Measurements from ENCODE around the gene FCER1G.
A peak's percentile ranks its signal among the peaks of the same experiment; 100 is the strongest.

Gene FCER1G

DNA sequence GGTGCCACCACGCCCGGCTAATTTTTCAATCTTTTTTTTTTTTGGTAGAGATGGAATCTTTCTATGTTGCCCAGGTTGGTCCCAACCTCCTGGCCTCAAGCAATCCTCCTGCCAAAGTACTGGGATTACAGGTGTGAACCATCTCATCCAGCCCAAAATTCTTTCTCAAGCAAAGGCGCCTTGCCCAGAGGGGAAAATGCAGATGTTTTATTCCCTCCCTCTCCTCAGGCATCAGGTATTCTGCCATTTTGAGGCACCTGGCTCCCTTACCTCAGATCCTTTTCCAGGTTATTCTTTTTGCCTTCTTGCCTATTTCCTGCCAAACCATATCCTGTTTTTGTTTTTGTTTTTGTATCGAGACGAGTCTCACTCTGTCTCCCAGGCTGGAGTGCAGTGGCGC, 26.7 kb upstream of the FCER1G start:
- DNase-seq (ENCODE audit: low read depth): no peak

DNA sequence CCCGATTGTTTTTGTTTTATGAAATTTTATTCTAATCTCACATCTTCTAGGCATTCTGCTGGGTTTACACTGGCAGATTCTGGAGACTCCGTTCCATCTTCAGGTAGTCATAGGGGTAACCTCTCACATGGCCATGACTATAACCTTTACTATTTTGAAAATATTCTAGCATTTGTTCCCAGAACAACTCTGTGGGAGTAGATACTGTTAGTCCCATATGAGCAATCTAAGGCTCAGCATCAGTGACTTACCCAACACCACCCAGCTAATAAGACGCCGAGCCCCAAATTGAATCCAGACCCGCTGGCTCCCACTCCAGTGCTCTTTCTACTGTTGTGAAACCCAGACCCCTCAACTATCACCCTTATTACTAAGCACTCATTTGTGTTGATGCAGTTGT, 26.1 kb upstream of the FCER1G start:
- DNase-seq (ENCODE audit: low read depth): no peak

DNA sequence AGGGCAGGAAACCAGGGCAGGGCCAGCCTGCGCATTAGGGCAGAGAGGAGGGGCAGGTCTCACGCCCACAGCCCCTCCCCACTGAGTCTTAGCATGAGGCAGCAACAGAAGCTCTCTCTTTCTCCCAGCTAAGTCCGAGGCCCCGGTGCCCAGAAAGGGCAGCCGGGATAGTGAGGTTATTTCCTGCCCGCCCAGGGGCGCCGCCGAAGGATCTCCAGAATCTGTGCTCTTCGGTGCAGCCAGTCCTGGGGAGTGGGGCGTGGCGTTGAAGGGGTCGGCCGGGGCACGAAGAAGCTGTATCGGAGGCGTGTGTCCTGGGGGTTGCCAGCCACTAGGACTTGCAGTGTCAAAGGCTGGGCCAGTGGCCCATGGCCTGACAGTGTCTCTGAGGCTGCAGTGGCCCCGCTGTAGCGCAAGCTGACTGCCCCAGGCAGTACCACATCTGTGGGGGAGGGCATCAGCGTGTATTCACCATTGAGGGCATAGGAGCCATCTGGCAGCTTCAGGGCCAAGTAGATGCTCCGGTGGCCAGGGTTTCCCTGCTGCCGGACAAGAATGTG, 24.1 kb upstream of the FCER1G start:
- DNase-seq (ENCODE audit: low read depth): no peak

DNA sequence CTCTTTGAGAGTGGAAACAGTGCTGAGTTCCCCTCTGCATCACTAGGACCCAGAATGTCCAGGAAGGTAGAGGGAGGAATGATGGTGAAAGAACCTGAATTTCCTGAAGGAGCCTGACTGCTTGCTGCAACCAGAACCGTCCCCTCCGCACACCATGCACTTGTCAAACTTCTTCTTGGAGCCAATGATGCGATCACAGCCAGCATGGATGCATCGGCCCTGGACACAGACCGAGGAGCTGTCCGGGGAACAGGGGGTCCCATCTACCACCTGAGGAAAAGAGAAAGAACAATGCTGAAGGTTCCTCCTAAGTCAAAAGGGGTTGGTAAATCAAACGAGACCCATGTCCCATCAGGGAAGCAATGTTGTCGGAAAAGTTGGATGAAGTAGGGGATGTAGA, 23.1 kb upstream of the FCER1G start:
- DNase-seq (ENCODE audit: low read depth): no peak

DNA sequence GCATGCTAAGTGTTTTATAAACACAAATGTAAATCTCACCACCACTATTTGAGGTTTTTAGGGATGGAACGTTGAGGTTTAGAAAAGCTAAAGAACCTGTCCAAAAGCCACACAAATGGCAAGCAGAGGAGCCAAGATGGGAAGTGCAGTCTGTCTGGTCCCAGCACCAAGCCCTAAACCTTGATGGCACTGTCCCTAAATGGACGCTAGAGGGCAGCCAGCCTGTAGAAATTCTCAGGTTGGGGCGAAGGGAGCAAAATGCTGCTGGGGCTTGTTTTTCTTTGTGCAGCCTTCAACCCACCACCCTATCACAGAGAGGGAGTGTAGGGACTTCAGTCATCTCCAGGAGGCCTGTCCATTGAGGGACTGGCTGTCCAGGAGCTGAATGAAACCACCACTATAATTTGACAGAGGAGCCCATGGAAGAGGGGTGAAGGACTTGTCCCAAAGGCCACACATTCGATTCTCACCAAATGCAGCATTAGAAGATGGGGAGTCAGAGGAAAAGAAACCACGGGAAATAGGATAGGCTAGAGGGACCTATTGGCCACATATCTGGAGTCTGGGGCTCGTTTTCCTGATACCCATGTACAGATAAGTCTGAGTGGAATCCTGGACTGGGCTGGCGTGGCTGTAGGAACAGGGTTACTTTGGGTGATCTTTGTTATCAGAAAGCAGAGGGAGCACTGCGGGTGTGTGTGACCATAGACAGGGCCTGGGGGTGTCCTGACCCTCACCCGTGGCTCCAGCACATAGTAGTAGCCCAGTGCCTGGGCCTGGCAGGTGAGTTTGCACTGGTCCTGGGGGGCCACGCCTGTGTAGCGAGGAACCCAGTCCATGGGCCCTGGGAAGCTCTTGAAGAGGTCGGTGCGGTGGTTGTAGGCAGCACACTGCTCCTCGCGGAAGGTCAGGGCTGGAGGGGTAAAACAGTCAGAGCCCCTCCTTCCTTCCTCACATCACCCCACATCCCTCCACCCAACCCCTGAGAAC, 22.3 kb upstream of the FCER1G start:
- no peak for DNase-seq (ENCODE audit: low read depth)

DNA sequence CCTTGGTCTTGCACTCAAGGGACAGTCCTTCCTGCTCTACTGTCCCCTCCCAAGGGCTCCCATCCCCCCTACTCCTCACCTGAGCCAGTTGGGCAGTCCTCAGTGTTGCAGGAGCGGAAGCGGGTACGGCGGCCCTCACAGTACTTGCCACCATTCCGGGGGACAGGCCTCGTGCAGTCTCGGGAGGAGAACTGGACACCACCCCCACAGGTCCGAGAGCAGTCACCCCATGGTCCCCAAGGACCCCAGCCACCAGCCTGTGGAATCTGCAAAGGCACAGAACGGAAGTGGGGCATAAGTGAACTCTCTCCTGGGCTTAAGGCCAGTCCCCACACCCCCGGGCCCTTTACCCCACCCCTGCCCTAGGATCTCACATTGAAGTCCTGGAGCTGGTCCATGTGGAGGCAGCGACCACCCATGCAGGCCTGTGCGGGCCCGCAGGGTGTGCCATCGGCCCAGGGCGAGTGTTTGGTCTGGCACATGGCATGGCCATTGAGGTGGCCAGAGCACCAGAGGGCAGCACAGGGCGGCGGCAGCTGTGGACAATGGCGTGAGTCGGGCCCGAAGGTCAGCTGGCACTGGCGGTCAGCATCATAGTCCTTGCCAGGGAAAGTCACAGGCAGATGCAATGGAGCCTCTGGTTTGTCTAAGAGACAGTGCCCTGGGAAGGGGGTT, 21.4 kb upstream of the FCER1G start:
- no peak for DNase-seq (ENCODE audit: low read depth)

DNA sequence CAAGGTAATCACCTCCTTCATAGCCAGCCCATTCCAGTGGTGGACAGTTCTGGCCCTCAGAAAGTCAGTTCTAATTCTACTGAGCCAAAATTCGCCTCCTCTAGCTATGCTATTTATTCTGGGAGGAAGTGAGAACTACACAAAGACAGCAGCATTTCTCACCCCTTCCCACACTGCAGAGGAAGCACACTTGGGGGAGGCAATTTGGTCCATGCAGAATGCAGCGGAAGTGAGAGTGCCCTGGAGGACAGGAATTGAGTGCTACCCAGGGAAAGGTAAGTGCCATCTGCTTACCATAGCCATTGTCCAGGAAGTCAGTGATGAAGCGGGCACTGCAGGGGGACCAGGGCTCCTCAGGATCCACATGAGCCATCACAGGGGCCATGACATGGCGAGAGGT, 19.9 kb upstream of the FCER1G start:
- no peak for DNase-seq (ENCODE audit: low read depth)

DNA sequence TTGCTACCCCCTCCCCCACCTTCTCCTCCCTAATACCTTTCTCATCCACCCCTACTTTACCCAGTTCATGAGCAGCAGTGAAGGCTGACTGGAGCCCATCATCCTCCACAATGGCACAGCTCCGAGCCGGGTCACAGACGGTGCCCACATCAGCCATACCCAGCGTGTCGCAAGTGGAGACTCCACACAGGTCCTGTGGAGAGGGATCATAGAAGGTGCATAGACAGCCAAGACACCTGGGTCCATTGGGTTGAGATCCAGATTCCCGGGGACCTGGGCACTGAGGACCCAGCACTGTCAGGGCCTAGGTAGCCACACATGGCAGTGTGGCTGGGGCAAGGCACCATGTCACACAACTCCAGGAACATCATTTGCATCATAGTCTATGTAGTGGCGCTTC, 19.0 kb upstream of the FCER1G start:
- no peak for DNase-seq (ENCODE audit: low read depth)

DNA sequence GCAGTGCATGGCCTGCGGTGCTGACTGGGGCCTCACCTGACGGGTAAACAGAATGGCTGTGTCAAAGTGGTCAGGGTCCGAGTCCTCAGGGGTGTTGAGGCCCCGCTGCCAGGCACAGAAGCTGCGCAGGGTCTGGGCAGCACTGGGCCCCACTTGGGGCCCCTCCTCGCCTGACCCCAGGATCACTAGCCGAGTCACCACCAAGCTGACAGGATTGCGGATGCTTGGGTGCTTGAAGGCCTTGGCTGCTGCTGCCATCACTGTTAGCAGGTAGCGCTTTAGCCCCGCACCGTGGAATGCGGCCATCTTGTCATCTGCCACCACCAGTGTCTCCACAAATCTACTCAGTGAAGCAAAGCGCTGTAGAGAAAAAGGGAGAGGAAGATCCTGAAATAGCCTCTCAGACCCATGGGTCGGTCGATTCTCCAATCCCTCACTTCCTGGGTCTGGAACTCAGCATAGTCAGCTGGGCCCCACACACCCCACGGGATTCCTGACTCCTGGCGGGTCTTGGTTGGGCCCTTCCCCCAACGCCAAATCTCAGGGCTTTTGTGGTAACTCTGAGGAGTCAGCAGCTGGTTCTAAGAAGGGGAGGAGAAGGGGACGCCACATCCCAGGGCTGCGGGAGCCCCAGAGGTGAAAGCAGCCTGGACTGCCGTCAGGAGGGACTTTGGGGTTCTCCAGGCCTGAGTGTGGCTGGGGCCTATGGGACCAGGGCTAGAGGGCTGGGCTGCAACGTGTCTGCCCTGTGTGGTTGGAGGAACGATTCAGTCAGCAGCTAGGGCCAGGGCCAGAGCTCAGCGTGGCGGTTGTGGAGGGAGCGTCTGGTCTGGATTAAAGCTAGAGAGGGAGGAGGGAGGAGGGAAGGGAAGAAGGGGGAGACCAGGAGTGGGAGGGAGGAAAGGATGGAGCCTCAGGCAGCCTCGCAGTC, 18.3 kb upstream of the FCER1G start:
- DNase-seq (ENCODE audit: low read depth): peak; percentile 84

DNA sequence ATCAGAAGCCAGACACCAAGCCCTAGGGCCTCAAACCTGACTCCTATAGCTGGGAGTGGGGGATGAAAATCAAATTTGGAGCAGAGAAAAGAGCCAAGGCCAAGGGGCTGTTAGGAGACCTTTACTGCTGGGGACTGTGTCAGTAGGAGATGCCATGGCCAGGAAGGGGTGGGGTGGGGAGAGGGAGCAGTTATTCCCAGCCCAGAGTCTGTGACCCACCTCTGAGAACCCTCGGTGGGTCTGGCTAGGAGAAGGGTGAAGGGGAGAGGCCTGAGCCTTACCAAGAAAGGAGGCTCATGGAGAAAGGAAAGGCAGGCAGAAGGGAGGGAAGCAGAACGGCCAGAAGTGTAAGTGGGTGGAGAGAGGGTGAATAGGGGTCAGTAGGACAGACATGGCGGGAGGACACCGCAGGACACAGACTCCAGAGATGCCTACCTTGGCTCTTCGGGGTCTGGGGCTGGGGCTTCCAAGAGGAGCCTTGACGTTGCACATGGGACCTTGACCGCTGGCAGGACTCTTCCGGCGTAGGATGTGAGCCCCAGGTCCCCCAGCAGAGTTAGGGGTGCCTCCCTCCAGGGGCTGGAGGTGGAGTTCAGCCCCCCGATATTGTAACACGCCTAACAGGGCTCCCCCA, 17.4 kb upstream of the FCER1G start:
- DNase-seq (ENCODE audit: low read depth): no peak

DNA sequence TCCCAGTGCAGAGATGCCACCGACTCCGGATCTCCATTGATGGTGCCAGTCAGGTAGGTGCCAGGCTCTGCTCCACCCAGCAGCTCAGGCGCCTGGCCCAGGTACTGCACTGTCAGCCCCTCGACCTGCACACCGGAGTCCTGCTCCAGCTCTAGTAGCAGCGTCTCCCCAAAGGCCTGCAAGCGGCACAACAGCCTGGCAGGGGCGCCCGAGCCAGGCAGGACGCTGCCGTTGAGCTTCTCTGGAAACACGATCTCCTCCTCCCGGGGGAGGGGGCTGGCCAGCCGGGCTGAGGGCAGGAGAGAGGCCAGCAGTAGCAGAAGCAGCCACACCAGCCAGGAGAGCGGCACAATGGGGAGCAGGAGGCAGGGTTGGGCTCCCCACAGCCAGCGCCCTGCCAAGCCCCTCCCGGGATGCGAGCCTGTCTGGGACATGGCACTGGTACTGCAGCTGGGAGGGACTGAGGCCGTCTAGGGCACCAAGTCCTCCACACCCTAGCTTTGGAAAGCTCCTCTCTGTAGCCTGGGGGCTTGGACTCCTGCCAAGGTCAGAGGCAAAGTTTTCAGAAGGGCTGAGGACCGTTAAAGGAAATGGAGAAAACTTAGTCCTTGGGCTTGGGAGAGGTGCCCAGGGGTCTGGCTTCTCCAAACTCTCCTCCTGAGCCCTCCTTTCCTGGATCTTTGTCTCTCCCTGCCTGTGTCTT, 16.8 kb upstream of the FCER1G start:
- no peak for DNase-seq (ENCODE audit: low read depth)

DNA sequence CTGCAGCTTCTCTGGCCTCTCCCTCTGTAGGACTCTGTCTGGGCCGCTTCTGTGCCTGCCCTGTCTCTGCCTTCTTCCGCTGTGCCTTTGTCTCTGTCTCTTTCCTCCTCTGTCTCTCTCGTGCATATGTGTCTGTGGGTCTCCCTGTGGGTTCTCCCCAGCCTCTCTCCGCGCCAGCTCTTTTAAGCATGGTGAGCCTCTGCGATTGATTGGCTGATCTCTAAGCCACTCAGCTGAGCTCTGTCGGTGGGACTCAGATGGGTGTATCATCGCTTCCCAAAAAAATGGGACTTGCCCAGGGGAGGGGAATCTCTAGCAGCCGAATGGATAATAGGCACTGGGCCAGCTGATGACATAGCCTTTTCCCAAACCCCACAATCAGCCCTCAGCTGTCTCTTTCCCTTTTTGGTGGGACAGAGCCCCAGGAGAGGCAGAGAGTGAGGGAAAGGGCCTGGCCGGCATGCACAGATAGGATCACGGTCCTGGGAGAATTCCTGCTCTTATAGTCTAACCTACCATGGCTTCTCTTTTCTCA, 16.1 kb upstream of the FCER1G start, which contains the start of gene ADAMTS4:
ADAMTS4 (minus strand) TSS at position 158 of the 535 bp plus-strand sequence. CDS start 427 bp downstream, outside the sequence.
- DNase-seq (ENCODE audit: low read depth): peak; percentile 67

DNA sequence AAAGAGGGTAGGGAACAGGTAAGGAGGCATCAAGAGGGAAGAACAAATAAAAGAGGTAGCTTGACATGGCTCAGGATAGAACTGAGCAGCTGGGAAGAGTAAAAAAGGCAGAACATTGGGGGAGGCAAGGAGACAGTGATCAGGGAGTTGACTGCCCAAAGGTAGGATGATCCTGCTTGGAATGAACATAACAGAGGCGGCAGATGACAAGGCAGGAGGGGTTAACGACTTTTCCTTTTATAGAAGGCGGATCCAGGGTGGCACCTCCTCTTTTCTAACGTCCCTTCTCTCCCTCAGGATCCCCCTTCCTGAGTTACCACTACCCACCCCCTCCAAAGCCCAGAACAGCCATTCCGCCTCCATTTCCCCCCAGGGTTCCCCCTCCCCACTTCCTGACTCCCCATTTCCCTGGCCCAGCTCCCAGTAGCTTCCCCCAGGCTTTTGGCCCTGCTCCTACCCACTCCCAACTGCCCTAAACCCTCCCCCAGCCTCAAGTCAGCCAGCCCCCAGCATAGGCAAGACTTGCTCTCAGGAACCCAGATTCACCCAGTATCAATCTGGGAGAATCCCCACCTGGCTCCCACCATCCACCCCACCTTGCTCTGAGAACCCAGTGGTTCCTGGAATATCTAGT, 15.5 kb upstream of the FCER1G start:
- no peak for DNase-seq (ENCODE audit: low read depth)

DNA sequence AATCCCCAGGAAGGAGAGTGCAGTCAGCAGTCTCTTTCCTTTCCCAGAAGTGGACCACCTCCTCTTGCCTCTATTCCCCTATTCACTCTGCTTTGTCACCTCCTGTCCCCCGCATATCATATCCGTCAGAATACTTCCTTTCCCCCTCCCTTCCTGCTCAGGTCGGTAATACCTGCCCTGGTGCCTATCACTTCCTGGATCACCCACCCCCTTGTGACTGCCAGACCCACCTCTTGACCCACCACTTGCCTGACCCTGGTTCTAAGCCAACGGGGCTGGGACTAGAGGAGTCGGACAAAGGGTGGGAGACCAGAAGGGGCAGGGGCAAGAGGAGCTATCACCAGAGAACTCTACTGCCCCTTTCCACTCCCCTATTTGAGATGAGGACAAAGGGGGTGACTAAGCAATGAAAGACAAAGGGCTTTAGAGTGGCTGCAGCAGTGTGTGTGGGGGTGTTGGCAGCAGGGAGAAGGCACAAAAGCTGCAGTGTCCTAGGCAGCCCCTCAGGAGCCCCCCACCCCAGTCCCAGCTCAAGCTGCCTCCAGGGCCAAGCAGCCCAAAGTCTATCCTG, 14.6 kb upstream of the FCER1G start:
- DNase-seq (ENCODE audit: low read depth): no peak

DNA sequence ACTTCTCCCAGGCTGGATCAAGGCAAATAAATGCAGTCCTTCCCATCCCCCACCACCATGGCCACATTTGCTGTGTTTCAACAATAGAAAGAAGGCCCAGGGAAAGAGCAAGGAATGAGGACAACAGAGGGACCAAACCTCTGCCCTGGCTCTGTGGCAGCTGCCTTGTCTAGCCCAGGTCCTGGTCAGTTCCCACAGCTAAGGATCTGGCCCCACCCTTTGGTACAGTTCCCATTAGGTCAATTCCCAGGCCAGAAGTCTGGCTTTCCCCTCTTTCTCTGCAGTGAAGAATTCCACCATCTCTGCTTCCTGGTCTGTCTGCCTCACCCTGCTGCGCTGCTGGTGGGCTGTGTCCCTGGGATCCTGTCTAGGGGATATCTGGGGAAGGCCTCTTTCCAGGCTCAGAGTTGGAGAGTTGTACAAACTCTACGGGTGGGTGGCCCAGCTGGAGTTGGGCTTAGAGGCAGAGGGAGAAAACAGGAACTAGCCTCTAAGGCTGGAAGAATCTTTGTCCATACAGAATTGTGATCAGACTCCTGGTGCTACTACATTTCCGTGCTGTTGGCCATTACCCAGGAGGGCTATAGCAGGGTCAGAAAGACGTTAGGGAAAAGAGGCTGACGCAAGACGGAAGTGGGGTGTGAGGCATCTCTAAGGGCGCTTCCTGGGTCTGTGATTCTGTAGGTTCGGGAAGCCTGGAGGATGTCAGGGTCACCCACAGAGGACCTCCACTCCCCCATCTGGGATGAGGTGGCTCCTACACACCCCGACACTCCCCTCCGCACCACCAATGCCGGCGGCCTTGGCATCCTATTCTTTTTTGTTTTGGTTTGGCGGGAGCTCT, 13.9 kb upstream of the FCER1G start:
- no peak for DNase-seq (ENCODE audit: low read depth)

DNA sequence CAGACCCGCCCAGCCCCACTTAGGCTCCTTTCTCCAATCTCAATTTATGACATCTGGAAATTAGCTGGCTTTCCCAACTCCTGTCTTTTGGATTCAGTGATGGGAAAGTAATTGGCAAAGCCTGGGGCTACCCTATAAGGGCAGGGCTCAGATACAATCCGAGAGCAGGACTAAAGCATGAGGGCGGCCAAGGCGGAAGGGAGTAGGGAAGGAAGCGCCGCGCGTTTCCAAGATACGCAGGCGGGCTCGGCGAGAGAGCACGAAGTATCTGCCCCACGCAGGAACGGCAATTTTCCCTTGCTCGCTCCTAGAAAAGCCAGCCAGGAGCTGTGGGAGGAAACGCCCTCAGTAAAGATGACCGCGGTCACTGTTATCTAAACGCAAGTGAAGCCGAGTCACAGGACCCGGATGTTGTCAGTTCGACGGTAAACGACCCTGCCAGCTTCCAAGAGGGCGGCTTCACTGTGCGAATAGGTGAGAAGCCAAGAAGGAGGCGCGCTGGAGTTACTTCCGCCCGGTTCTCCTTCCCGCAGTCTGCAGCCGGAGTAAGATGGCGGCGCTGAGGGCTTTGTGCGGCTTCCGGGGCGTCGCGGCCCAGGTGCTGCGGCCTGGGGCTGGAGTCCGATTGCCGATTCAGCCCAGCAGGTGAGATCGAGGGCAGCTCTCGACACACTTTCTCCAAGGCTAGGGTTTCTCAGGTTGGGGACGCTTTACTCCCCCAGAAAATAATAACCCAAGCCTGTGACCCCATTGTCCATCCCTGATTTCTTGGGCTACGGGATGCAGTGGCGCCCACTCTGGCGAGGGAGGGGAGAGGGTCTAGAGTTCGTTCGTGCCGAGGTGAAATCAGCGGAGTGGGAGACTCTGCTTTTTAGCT, 13.0 kb upstream of the FCER1G start, which contains the start of gene NDUFS2:
NDUFS2 (plus strand) TSS at position 532 of the 877 bp plus-strand sequence; CDS start at position 551, 19 bp downstream.
- DNase-seq (ENCODE audit: low read depth): peak; percentile 99

DNA sequence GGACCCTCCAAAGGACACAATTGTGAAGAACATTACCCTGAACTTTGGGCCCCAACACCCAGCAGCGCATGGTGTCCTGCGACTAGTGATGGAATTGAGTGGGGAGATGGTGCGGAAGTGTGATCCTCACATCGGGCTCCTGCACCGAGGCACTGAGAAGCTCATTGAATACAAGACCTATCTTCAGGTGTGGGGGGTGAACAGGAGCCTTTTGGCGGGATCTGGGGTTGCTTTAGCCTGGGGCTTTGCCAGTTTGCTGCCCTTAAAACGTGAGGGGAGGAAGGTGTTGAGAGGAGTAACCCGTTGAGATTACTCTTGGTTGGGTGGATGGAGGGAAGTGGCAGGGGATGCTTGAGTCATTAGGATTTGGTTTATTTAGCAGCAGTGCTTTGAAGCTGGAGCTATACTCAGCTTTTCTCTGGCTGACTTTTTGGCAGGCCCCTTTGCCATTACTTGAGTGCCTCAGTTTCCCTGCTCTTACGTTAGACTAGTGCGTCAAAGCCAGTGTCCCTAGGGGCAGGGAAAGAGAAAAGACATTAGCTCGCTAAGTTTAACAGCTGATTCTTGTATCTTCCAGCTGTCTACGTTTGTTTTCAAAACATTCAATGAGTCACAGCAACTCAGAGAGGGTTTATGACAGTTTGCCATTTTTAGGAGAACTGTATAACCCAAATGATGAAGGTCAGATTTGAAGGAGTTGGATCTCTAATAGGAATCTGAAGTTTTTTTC, 8.5 kb upstream of the FCER1G start:
- DNase-seq (ENCODE audit: low read depth): no peak
